ENCODE data around the gene HLCS.

DNA sequence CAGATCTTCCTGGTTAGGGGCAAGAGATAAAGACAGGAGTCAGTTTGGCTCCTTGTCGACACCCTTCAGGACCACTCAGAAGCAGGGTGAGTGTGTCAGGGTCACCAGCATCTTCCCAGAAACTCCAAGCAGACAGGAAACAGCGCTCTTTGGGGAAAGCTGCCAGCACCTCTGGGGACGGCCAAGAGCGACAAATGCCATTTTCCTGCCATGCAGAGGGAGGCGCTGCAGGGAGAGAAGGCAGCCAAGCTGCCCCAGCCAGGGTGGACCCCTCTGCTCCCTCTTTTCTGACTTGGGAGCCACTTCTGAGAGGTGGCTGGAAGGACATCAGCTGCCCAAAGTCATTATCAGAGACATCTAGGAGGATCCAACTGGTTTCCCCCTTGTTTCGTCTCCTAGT, 238.6 kb downstream of the HLCS start:
- TF ChIP-seq CTCF (IDR thresholded peaks at IDR 0.05), result peak; percentile 44
- no peak for TF ChIP-seq EZH2phosphoT487 (IDR thresholded peaks at IDR 0.05)
